SK-N-SH treated with all-trans-retinoic acid at 6 μM for 48 hours (cell line): ENCODE data around the gene MSMB.
A peak's percentile ranks its signal among the peaks of the same experiment; 100 is the strongest.

Experiments used
- ATAC-seq: fragments of 200-7000 bp; cut with Tn5 transposase; 3 replicates; pipeline ENCODE4 v1.9.1; 2020; ENCODE audit warnings: mild to moderate bottlenecking, moderate library complexity
- ARNTL ChIP-seq: fragments of 450-650 bp; formaldehyde crosslinking; IDR thresholded peaks from 2 replicates; pipeline ENCODE4 v1.5.0; 2020; ENCODE audit warnings: low read depth, mild to moderate bottlenecking, moderate library complexity, borderline replicate concordance
- BACH2 ChIP-seq: fragments of 250-450 bp; sonication (Bioruptor Pico); IDR thresholded peaks from 2 replicates; pipeline ENCODE4 v1.9.0; 2021; ENCODE audit warnings: mild to moderate bottlenecking, borderline replicate concordance
- ESRRG ChIP-seq: fragments of 250-450 bp; sonication (Bioruptor Pico); IDR thresholded peaks from 2 replicates; pipeline ENCODE4 v1.6.1; 2021; ENCODE audit warnings: mild to moderate bottlenecking
- GLIS3 ChIP-seq: fragments of 250-450 bp; sonication (Bioruptor Pico); IDR thresholded peaks from 2 replicates; pipeline ENCODE4 v1.5.0; 2020; ENCODE audit warnings: mild to moderate bottlenecking, moderate library complexity
- ISL1 ChIP-seq: fragments of 250-450 bp; sonication (Bioruptor Pico); IDR thresholded peaks from 2 replicates; pipeline ENCODE4 v2.1.2; 2022; ENCODE audit warnings: mild to moderate bottlenecking, moderate library complexity
- OSR1 ChIP-seq: fragments of 250-450 bp; sonication (Bioruptor Pico); IDR thresholded peaks from 2 replicates; pipeline ENCODE4 v1.8.0; 2022; ENCODE audit warnings: moderate library complexity, mild to moderate bottlenecking, inconsistent platforms
- RARB ChIP-seq: fragments of 250-450 bp; sonication (Bioruptor Pico); IDR thresholded peaks from 2 replicates; pipeline ENCODE4 v1.8.0; 2021; ENCODE audit warnings: mild to moderate bottlenecking, moderate library complexity
- TCF4 ChIP-seq: fragments of 250-450 bp; sonication (Bioruptor Pico); IDR thresholded peaks from 2 replicates; pipeline ENCODE4 v1.8.0; 2021; ENCODE audit warnings: mild to moderate bottlenecking, moderate library complexity, borderline replicate concordance
- ZC3H10 ChIP-seq: fragments of 250-450 bp; sonication (Bioruptor Pico); IDR thresholded peaks from 2 replicates; pipeline ENCODE4 v1.5.1; 2021; ENCODE audit warnings: mild to moderate bottlenecking, moderate library complexity
- ZFP3 ChIP-seq: fragments of 250-450 bp; sonication (Bioruptor Pico); IDR thresholded peaks from 2 replicates; pipeline ENCODE4 v1.5.0; 2020; ENCODE audit warnings: mild to moderate bottlenecking, moderate library complexity
- ZFP30 ChIP-seq: fragments of 450-650 bp; formaldehyde crosslinking; IDR thresholded peaks from 2 replicates; pipeline ENCODE4 v1.5.0; 2022; ENCODE audit warnings: mild to moderate bottlenecking, moderate library complexity
- ZNF70 ChIP-seq: fragments of 450-650 bp; formaldehyde crosslinking; IDR thresholded peaks from 2 replicates; pipeline ENCODE4 v1.5.0; 2020; ENCODE audit warnings: mild to moderate bottlenecking, moderate library complexity
- ZNF8 ChIP-seq: fragments of 450-650 bp; formaldehyde crosslinking; IDR thresholded peaks from 2 replicates; pipeline ENCODE4 v1.5.0; 2020; ENCODE audit warnings: mild to moderate bottlenecking, moderate library complexity
- TF ChIP-seq, protein P1 (sequence below): fragments of 250-450 bp; sonication (Bioruptor Pico); IDR thresholded peaks from 2 replicates; pipeline ENCODE4 v1.5.1; 2020; ENCODE audit warnings: low read depth, mild to moderate bottlenecking, moderate library complexity
- TF ChIP-seq, protein P2 (sequence below): fragments of 250-450 bp; sonication (Bioruptor Pico); IDR thresholded peaks from 2 replicates; pipeline ENCODE4 v1.5.0; 2020; ENCODE audit warnings: mild to moderate bottlenecking, moderate library complexity

Gene MSMB

DNA sequence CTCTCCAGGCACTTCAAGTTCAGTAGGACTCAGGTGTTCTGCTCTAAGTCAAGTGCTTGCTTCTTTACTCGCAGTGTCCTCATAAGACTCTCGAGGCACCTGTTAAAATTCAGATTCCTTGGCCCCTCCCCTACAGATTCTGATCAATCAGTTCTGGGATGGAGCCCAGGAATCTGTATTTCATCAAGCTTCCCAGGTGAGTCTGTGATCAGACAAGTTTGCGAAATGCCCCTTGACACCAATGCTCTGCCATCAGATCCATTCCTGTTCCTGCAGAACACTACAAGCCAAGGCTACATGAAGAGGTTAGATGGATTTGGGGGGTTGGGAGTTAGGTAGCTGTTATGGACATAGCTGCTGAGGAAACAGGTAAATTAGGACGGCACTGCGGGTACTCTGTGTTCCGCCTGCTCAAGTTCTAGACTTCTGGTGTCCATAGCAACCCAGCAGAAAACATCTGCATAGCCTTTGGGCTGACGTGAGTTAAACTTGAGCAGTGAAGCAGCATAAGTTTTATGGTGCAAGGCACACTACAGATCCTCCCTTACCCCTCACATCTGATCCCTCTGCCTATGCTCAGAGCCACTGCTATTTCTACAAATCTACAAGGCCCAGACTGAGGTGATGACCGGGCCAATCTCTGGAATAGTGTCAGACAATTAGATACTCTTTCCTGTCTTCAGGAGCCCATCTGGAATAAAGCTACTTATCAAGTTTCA, 8.8 kb downstream of the MSMB start (continued):
- no peak for TF ChIP-seq OSR1 (CRISPR knock-in tag)
- TF ChIP-seq, all 23 proteins: peak for 0

DNA sequence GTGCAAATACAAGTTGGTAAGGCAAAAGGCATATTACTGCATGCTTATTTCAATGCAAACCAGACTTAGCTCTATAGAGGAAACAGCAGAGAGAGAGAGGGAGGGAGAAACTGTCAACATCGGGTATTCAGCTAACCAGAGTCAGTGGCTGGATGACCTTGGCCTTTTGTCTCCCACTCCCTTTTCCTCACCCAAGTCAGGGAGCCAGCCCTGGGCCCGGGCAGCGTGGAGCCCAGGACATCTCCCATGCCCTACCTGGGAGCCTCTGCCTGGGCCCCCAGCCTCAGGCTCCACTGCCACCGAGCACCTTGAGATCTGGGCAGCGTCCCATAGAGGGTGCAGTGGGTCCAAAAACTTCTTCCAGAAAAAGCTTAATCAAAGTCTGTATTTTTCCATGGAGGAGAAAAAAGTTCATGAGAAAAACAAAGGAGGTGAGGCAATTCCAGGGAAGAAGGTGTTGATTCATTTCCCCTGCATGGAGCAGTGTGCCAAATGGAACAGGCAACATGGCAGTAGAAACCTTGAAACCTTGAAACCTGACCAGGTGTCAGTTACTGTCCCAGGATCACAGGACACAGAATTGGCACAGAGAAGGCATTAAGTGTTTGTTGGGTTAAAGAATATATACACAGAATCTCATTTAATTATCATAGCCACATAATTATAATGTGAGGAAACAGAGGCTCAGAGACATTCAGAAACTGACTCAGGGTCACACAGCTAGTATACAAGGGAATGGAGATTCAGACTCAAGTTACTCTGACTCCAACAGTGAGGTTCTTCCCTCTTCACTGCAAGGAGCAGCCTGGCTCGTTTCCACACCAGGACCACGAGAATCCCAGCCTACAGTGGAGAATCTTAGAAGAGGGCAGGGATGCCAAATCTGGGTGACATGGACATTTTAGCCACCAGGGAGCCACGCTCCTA, 9.9 kb downstream of the MSMB start:
- peak; percentile 57; the same call in 2 of the 3 replicates for ATAC-seq
- TF ChIP-seq ZFP30 (CRISPR knock-in tag) = no peak
- TF ChIP-seq ZFP3 = no peak
- TF ChIP-seq TCF4 (CRISPR knock-in tag) = no peak
- TF ChIP-seq, protein P1, sequence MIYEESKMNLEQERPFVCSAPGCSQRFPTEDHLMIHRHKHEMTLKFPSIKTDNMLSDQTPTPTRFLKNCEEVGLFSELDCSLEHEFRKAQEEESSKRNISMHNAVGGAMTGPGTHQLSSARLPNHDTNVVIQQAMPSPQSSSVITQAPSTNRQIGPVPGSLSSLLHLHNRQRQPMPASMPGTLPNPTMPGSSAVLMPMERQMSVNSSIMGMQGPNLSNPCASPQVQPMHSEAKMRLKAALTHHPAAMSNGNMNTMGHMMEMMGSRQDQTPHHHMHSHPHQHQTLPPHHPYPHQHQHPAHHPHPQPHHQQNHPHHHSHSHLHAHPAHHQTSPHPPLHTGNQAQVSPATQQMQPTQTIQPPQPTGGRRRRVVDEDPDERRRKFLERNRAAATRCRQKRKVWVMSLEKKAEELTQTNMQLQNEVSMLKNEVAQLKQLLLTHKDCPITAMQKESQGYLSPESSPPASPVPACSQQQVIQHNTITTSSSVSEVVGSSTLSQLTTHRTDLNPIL (CRISPR knock-in tag) = no peak
- TF ChIP-seq ESRRG (CRISPR knock-in tag) = no peak
- TF ChIP-seq, protein P2, sequence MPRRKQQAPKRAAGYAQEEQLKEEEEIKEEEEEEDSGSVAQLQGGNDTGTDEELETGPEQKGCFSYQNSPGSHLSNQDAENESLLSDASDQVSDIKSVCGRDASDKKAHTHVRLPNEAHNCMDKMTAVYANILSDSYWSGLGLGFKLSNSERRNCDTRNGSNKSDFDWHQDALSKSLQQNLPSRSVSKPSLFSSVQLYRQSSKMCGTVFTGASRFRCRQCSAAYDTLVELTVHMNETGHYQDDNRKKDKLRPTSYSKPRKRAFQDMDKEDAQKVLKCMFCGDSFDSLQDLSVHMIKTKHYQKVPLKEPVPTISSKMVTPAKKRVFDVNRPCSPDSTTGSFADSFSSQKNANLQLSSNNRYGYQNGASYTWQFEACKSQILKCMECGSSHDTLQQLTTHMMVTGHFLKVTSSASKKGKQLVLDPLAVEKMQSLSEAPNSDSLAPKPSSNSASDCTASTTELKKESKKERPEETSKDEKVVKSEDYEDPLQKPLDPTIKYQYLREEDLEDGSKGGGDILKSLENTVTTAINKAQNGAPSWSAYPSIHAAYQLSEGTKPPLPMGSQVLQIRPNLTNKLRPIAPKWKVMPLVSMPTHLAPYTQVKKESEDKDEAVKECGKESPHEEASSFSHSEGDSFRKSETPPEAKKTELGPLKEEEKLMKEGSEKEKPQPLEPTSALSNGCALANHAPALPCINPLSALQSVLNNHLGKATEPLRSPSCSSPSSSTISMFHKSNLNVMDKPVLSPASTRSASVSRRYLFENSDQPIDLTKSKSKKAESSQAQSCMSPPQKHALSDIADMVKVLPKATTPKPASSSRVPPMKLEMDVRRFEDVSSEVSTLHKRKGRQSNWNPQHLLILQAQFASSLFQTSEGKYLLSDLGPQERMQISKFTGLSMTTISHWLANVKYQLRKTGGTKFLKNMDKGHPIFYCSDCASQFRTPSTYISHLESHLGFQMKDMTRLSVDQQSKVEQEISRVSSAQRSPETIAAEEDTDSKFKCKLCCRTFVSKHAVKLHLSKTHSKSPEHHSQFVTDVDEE (CRISPR knock-in tag) = no peak
- TF ChIP-seq, all 23 proteins: peak for 0

DNA sequence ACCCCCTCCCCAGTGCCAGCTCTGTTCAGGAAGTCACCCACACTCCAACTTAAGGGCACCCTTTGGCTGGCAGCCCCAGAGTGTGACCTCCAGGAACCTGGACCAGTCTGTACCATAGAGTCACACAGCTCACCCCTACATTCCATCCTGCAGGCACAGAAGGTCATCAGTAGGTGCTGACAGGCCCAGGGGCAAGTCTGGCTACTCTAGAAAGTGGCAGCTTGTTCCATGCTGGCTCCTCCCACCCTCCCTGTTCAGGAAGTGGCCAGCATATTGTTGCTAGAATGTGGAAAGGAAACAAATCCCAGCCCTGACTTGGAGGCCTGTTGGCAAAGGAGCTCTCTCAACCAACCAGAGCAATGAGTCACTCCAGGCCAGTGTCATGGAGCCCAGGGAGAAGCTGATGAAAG, 12.5 kb downstream of the MSMB start:
- ATAC-seq = peak; percentile 12
- TF ChIP-seq ARNTL (CRISPR knock-in tag) = no peak
- no peak for TF ChIP-seq ZNF8
- TF ChIP-seq, protein P2 (CRISPR knock-in tag) = no peak
- TF ChIP-seq ZFP3 = no peak

DNA sequence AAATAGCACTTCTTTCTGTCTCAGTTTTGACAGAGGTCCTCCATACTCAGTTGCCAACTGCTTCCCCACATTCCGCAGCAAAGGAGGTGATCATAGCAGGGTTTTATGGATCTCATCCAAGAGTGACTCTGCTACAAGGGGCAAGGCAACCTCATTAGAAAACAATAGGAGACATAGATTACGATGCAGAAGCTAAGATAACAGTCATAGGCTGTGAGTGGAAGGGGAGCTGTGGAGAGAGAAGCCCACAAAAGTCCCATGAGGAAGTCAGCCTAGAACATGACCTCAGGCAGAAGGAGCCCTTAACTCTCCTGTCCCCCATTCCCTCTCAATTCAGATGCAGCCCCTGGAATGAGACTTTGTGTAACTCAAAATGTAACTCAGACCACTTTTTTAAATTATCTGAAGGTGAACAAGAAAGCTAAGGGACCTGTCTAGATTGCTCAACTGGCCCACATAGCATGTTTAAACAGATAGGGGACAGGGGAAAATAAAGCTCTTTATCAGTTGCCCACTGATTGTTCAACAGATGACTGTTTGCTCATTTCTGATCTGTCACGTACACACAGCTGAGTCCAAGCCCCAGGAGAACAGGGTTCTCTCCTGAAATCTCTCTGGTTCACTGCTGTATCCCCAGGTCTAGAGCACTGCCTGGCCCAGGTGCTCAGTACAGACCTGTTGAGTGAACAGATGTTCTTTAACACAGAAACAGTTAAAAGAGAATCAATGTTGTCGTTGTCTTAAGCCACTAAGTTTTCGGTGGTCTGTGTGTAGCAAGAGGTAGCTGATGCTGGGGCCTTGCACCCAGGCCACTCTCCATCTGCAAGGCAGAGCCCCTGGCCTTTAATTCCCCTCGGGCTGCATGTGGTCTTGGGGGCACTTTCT, 14.2 kb downstream of the MSMB start:
- ATAC-seq = no peak
- no peak for TF ChIP-seq ESRRG (CRISPR knock-in tag)
- no peak for TF ChIP-seq OSR1 (CRISPR knock-in tag)
- TF ChIP-seq RARB (CRISPR knock-in tag) = no peak
- no peak for TF ChIP-seq ZFP3
- no peak for TF ChIP-seq ZC3H10 (CRISPR knock-in tag)
- TF ChIP-seq BACH2 = no peak
- TF ChIP-seq ZFP30 (CRISPR knock-in tag) = no peak
- no peak for TF ChIP-seq TCF4 (CRISPR knock-in tag)
- TF ChIP-seq ZNF70 = no peak
- no peak for TF ChIP-seq GLIS3 (CRISPR knock-in tag)
- TF ChIP-seq, protein P2 (CRISPR knock-in tag) = no peak
- no peak for TF ChIP-seq ISL1 (CRISPR knock-in tag)
